ENCODE measurements around the gene IFT52.
A peak's percentile ranks its signal among the peaks of the same experiment; 100 is the strongest.

The IFT52 gene

GRCh38 chr20:43689165-43689564 lies 98.4 kb downstream of the IFT52 start:
- DNase-seq (ENCODE audit: low read depth in 1 of 2, low spot score in 1 of 2): no peak

GRCh38 chr20:43690943-43691598 lies 100.3 kb downstream of the IFT52 start:
- DNase-seq (ENCODE audit: low read depth in 1 of 2, low spot score in 1 of 2): no peak

GRCh38 chr20:43691928-43692524 lies 101.3 kb downstream of the IFT52 start:
- DNase-seq (ENCODE audit: low read depth in 1 of 2, low spot score in 1 of 2): peak; percentile 13 to 46

GRCh38 chr20:43694763-43695162 lies 104.0 kb downstream of the IFT52 start:
- DNase-seq (ENCODE audit: low read depth in 1 of 2, low spot score in 1 of 2): no peak

GRCh38 chr20:43695571-43695970 lies 104.8 kb downstream of the IFT52 start:
- DNase-seq (ENCODE audit: low read depth in 1 of 2, low spot score in 1 of 2): no peak
